Heart left ventricle (tissue), 16 donors: ENCODE data around the gene PRDM16. TPM values are rescaled to one million over a fixed set of nuclear protein-coding genes. Genes with fewer than 3 reads are reported as not detected.

Experiments
- ATAC-seq, 4 donors: fragments of 200-7000 bp; cut with Tn5 transposase; one replicate each; pipeline ENCODE4 v1.9.1; 2020 to 2022; ENCODE audit warnings: moderate library complexity in 4 of 4, mild to moderate bottlenecking in 3 of 4, moderate number of reproducible peaks in 1 of 4
- DNase-seq, 5 donors: peaks; one replicate each; pipeline ENCODE4 v3.0.0-alpha.2; 2020
- H3K27ac ChIP-seq, 12 donors: fragments of 200-600 bp; sonication (generic) in 4 of 12; one replicate each; pipeline versions ENCODE4 v1.5.0 to v1.8.0; 2016 to 2022; ENCODE audit warnings: mild to moderate bottlenecking in 2 of 12
- H3K27me3 ChIP-seq, 9 donors: fragments of 200-600 bp; sonication (generic) in 2 of 9; one replicate each; pipeline versions ENCODE4 v1.5.1 to v1.8.0; 2016 to 2022; ENCODE audit warnings: mild to moderate bottlenecking in 3 of 9
- H3K36me3 ChIP-seq, 9 donors: fragments of 200-600 bp; sonication (generic) in 2 of 9; one replicate each; pipeline versions ENCODE4 v1.5.0 to v1.8.0; 2018 to 2022; ENCODE audit warnings: mild to moderate bottlenecking in 2 of 9
- H3K4me1 ChIP-seq, 12 donors: fragments of 200-600 bp; sonication (generic) in 4 of 12; one replicate each; pipeline versions ENCODE4 v1.5.0 to v1.8.0; 2016 to 2022; ENCODE audit warnings: mild to moderate bottlenecking in 3 of 12
- H3K4me3 ChIP-seq, 12 donors: fragments of 200-600 bp; sonication (generic) in 4 of 12; one replicate each; pipeline versions ENCODE4 v1.5.0 to v1.8.0; 2017 to 2022; ENCODE audit warnings: mild to moderate bottlenecking in 9 of 12, moderate library complexity in 4 of 12
- H3K9me3 ChIP-seq, 12 donors: fragments of 200-600 bp; sonication (generic) in 4 of 12; one replicate each; pipeline versions ENCODE4 v1.5.0 to v1.8.0; 2016 to 2022; ENCODE audit warnings: mild to moderate bottlenecking in 1 of 12
- POLR2A ChIP-seq, 2 donors: fragments of 450-650 bp; IDR thresholded peaks; one replicate each; pipeline ENCODE4 v1.6.1; 2017; ENCODE audit warnings: antibody characterized with exemption in 2 of 2, mild to moderate bottlenecking in 2 of 2, moderate library complexity in 2 of 2
- WGBS, 4 donors: extraction: QIAGEN DNeasy Blood & Tissue Kit in 2 of 4; methylation state at CpG; one replicate each; pipeline versions ENCODE4 v1.1.5 to v1.1.7; 2013 to 2018; 5-methylcytosine and 5-hydroxymethylcytosine counted together
- intact Hi-C, 10 donors: fragments of 100-400 bp; cut with DNase I; formaldehyde crosslinking; loops; one replicate each; pipeline versions ENCODE4 v1.11.1 to v1.14.2; 2022
- polyA plus RNA-seq, 2 donors: library from polyadenylated mRNA; stranded (reverse); fragments of 200-250 nt; gene quantifications; one replicate each; pipeline ENCODE4 v1.2.3, GENCODE V29; 2013
- total RNA-seq, 9 donors: library from RNA; depleted of rRNA in 2 of 9; stranded (reverse); fragments of >200 nt in 2 of 9; fragmentation: NEBNext Ultra II Directional in 3 of 9; extraction: Animal tissue kit (Norgen Biotek cat#: 25700) in 3 of 9; gene quantifications; one replicate each; pipeline versions ENCODE4 v1.1.0 to v1.2.4, GENCODE V29; 2016 to 2023
- TF ChIP-seq, protein P1 (sequence below), 12 donors: fragments of 200-600 bp; sonication (generic) in 4 of 12; IDR thresholded peaks; one replicate each; pipeline versions ENCODE4 v1.5.0 to v1.8.0; 2018 to 2022; ENCODE audit warnings: antibody characterized with exemption in 12 of 12, mild to moderate bottlenecking in 5 of 12
- donor health status: ischemic (EF 13 %, LVEDD 7.1; RV severe dilation, severe dysfunction).
- donor health status: healthy with polysubstance abuse.
- donor health status: DM: no; HTN: yes; CAD: no.
- donor health status: DM: no; HTN: no; CAD: no.
- donor health status: ischemic (EF 25% LVEDD 6.9; RV normal size, moderate dysfunction).
- donor health status: ischemic (EF 25% LVEDD 5.7; RV mildly dilated, moderate dysfunction).
- donor health status: healthy.
- donor health status: DM: yes; HTN: yes; CAD: no.
- donor health status: ischemic (EF 35%, LVEDD 5.7; RV mildly dilated, moderate dysfunction).
- donor health status: nonischemic (EF 11% LVEDD 7.7; RV severe dilation, severe dysfunction).
- donor health status: DM: yes; HTN: yes; CAD: no.
- donor health status: PGD.
- donor health status: ischemic (EF 29% LVEDD 5.4; RV normal size, mild dysfunction).
- donor health status: nonischemic (EF 23%, LVEDD 6.1; RV moderate dilation, normal function).

The PRDM16 gene
- total and polyA plus RNA-seq, 11 donors: 6.0 to 22.7 (median 14.0) TPM

DNA sequence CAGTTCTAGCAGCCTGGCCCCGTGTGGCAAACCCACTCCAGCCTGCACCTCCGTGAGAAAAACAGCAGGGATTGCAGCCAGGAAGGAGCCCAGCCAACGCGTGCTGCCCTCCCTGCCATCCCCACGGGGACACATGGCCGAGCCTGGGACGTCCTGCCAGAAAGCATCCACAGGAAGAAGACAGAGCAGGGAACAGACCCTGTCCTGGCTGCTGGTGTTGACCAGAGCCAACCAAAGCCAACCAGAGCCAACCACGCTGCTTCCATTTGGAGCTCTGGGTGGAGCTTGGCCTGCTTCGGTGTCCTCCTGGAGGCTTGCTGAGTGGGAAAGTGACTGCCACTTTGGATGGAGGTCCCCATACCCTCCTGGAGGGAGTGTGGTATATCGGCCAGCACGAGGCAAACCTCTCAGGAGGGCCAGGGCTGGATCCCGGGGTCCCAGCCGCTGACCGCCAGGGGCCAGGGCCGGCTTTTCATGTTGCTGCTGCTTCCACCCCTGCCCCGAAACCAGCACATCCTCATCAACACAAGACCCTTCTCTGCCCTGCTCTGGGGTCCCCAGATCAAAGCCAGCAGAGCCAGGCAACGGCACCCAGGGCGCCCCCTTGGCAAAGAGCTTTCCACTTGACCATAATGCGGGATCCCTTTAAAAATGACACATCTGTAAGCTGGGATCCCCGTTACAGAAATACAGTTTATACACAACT, 304.9 kb downstream of the PRDM16 start:
- H3K9me3 ChIP-seq: no peaks in the 10 kb centered on the region
- WGBS, 4 donors: 70 to 79% (median 73%) methylated on average over 19 to 20 of the region's 20 CpGs
- peaks cover 0 to 24% (median 9%) of the 10 kb centered on the region in 12 donors for H3K4me1 ChIP-seq
- intact Hi-C loops: no loop called here
- H3K27ac ChIP-seq: no peak overlapping the region
- ATAC-seq: no peak
- TF ChIP-seq, protein P1, sequence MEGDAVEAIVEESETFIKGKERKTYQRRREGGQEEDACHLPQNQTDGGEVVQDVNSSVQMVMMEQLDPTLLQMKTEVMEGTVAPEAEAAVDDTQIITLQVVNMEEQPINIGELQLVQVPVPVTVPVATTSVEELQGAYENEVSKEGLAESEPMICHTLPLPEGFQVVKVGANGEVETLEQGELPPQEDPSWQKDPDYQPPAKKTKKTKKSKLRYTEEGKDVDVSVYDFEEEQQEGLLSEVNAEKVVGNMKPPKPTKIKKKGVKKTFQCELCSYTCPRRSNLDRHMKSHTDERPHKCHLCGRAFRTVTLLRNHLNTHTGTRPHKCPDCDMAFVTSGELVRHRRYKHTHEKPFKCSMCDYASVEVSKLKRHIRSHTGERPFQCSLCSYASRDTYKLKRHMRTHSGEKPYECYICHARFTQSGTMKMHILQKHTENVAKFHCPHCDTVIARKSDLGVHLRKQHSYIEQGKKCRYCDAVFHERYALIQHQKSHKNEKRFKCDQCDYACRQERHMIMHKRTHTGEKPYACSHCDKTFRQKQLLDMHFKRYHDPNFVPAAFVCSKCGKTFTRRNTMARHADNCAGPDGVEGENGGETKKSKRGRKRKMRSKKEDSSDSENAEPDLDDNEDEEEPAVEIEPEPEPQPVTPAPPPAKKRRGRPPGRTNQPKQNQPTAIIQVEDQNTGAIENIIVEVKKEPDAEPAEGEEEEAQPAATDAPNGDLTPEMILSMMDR (IDR thresholded peaks at IDR 0.05): no peak
- no peak for TF ChIP-seq POLR2A (IDR thresholded peaks at IDR 0.05)
- H3K4me3 ChIP-seq: no peak overlapping the region
- H3K36me3 ChIP-seq: no peaks in the 10 kb centered on the region
- H3K27me3 ChIP-seq: no peaks in the 10 kb centered on the region
- no peak for DNase-seq

DNA sequence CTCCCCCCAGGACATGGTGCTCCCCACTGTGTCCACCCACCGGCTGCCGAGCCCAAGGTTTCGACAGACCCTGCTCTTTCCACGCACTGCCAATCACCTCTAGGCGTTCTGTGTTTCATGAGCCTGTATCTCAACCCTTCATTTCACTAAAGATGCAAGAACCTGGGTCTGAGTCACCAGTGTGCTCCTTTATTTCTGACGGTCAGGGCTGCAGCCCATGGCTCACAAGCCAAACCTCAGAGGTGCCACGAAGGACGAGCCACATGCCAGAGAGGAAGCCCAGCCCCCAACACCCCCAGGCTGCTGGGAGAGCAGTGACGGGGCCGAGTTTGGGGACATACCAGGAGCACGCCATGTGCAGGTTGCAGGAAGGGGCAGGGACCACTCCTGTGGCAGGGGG, 306.2 kb downstream of the PRDM16 start:
- no peak for DNase-seq
- WGBS, 4 donors: 69 to 84% (median 78%) methylated on average over 11 of the region's 11 CpGs
- Histone ChIP-seq H3K27ac (no peak overlapping the region), H3K4me3 (no peak overlapping the region), H3K27me3 (no peaks in the 10 kb centered on the region), H3K9me3 (no peaks in the 10 kb centered on the region), H3K36me3 (no peaks in the 10 kb centered on the region), H3K4me1 (peaks cover 0 to 12% (median 3%) of the 10 kb centered on the region in 12 donors)
- intact Hi-C loops: no loop called here
- TF ChIP-seq POLR2A (IDR thresholded peaks at IDR 0.05): no peak
- TF ChIP-seq, protein P1 (IDR thresholded peaks at IDR 0.05): no peak
- ATAC-seq: no peak

DNA sequence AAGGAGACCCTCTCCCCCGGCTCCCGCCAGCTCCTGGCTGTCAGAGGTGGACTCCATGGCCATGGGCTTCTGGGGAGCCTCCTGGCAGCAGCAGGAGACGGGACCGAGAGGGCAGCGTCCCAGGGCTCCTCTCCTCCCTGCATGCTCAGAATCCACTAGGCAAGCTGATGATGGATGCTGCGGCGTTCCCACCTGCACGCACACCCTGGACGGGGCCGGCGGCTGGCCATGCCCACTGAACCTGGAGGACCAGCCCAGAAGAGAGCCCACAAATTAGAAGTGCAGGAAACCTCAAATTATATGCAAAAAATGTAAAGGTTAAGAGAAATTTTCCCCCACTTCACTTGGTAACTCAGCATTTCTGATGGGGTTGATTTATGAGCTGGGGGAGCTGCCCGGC, 308.2 kb downstream of the PRDM16 start:
- Histone ChIP-seq H3K4me3 (no peak overlapping the region), H3K4me1 (peaks cover 0 to 10% (median 0%) of the 10 kb centered on the region in 12 donors), H3K9me3 (no peaks in the 10 kb centered on the region), H3K36me3 (no peaks in the 10 kb centered on the region), H3K27ac (no peak overlapping the region), H3K27me3 (no peaks in the 10 kb centered on the region)
- DNase-seq (no peak), ATAC-seq (no peak)
- WGBS, 4 donors: 89 to 93% (median 92%) methylated on average over 12 of the region's 12 CpGs
- TF ChIP-seq, protein P1 (IDR thresholded peaks at IDR 0.05): no peak
- no peak for TF ChIP-seq POLR2A (IDR thresholded peaks at IDR 0.05)
- intact Hi-C loops: no loop called here

DNA sequence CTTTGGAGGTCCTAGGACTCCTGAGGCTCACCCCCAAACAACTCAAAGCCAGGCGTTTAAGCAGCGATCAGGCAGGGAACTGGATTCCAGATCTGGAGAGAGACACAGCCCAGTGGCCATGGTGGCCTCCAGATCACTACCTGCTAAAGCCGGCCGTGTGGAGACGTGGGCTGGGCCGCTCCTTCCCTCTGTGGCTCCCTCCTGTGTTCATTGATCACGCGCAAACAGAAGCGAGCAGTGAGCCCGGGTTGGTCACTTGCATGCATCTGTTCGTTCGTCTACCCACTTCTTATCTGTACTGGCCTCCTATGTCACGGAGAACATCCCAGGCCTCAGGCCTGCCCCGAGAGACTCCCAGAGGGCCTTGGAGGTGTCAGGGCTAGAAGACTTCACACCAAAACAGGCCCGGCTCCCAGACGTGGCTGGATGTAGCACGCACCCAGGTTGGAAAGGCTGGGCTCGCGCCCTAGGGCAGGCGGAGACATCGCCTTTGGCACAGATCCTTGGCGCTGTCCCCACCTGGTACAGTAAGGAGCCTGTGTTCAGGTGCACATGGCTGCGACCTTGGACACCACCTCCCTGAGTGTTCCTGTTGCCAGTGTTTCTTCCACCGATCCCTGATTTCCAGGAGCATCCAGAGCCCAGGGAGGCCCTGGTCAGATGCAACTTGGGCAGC, 308.7 kb downstream of the PRDM16 start:
- no peak overlapping the region for H3K4me3 ChIP-seq
- H3K9me3 ChIP-seq: no peaks in the 10 kb centered on the region
- DNase-seq (no peak), ATAC-seq (no peak)
- H3K36me3 ChIP-seq: no peaks in the 10 kb centered on the region
- no peaks in the 10 kb centered on the region for H3K27me3 ChIP-seq
- intact Hi-C loops: no loop called here
- 79 to 88% (median 83%) methylated on average over 18 to 24 of the region's 24 CpGs for WGBS, 4 donors
- peaks cover 0 to 10% (median 0%) of the 10 kb centered on the region in 12 donors for H3K4me1 ChIP-seq
- H3K27ac ChIP-seq: no peak overlapping the region
- TF ChIP-seq POLR2A (IDR thresholded peaks at IDR 0.05): no peak
- TF ChIP-seq, protein P1 (IDR thresholded peaks at IDR 0.05): no peak
